ENCODE results near the gene PRLHR.

The PRLHR gene

GRCh38 chr10:118563373-118563890, 32.0 kb downstream of the PRLHR start:
- DNase-seq (ENCODE audit: insufficient read length, low spot score) (no peak), FAIRE-seq (no peak)
- TF ChIP-seq POLR2A (IDR thresholded peaks at IDR 0.05; ENCODE audit: low read depth, low read length), result no peak

DNA sequence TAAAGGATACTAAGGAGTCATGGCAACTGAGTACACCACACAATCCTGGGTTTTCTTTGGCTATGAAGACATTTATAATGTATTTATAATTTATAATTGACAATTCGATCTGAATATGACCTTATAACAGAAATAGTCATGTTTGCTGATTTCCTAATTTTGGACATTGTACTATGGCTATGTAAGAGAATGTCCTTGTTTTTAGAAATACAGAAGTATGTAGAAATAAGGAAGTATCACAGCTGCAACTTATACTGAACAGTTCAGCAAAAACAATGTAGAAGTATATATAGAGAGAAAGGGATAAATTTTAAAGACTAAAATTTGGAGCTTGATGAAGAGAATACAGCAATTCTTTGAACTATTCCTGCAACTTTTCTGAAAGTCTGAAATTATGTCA, 32.6 kb downstream of the PRLHR start:
- no peak for DNase-seq (ENCODE audit: insufficient read length, low spot score)
- FAIRE-seq, result no peak
- TF ChIP-seq POLR2A (IDR thresholded peaks at IDR 0.05; ENCODE audit: low read depth, low read length), result no peak

DNA sequence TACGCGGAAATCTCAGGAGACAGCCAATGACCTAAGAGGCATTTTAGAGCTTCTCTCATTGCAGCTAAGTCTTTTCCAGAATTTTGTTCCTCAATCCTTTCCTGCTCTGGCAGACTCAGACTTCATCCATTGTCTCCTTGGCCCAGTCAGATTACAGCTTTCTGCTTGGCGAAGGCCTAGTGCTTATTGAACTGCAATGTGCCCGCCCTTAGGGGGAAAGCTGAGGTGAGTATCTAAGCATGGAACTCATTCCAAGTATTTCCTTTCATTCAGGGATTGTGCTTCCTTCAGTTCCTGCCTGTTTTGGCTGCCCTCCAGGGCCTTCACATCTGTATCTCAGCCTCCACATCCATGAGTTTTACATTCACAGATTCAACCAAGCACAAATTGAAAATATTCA, 37.5 kb downstream of the PRLHR start:
- DNase-seq (ENCODE audit: insufficient read length, low spot score) (no peak), FAIRE-seq (no peak)
- TF ChIP-seq POLR2A (IDR thresholded peaks at IDR 0.05; ENCODE audit: low read depth, low read length), result no peak

DNA sequence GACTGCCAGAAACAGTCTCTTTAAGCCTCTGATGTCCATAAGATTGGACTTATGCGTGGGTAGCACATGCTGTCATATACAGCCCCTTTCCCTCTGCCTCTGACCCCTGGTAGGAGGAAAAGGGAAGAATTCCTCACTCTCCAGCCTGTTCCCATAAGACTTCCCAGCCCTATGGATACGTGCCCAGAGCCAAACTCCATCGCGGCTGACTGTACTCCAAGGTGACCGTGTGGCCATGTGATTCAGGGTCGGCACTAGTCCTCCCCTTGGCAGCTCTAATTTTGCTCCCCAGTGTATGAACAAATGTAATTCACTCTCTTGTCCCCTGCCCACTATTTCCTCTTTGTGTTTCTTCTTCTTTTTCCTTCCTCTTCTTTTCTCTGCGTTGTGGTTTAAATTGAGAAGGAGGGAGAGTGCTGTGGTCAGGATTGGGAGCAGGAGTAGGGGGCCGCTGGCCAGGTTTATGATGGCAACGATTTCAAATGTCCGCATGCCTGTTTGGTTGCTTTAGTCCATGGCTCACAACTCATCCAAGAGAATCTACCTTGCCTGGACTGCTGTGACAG, 43.8 kb downstream of the PRLHR start:
- FAIRE-seq (no peak), DNase-seq (ENCODE audit: insufficient read length, low spot score) (no peak)
- no peak for TF ChIP-seq POLR2A (IDR thresholded peaks at IDR 0.05; ENCODE audit: low read depth, low read length)

- DNase-seq (ENCODE audit: insufficient read length, low spot score), result no peak
- TF ChIP-seq POLR2A (IDR thresholded peaks at IDR 0.05; ENCODE audit: low read depth, low read length), result no peak
- no peak for FAIRE-seq
Measured at GRCh38 chr10:118547282-118547681, 48.2 kb downstream of the PRLHR start.

GRCh38 chr10:118546479-118546878, 49.0 kb downstream of the PRLHR start:
- TF ChIP-seq POLR2A (IDR thresholded peaks at IDR 0.05; ENCODE audit: low read depth, low read length), result no peak
- no peak for DNase-seq (ENCODE audit: insufficient read length, low spot score)
- no peak for FAIRE-seq

DNA sequence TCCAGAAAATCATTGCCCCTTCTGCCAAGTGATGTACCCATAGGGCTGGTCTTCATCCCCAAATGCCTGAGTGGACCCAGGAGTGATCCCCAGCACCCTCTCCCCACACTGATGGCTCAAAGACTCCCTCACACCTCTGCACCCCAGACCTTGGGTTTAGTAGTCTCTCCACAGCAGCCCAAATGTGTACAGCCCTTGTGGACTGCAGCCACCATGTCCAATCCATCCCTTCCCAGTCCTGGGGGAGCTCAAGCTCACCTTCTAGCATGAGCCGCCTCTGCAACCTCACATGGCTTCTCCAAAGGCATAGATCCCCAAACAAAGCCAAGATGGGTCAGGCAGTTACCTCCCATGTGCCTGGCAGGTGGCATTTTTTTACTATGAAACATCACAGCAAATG, 50.1 kb downstream of the PRLHR start:
- FAIRE-seq (no peak), DNase-seq (ENCODE audit: insufficient read length, low spot score) (no peak)
- TF ChIP-seq POLR2A (IDR thresholded peaks at IDR 0.05; ENCODE audit: low read depth, low read length), result no peak

- TF ChIP-seq POLR2A (IDR thresholded peaks at IDR 0.05; ENCODE audit: low read depth, low read length), result no peak
- FAIRE-seq (no peak), DNase-seq (ENCODE audit: insufficient read length, low spot score) (no peak)
Measured at GRCh38 chr10:118544401-118544948, 51.0 kb downstream of the PRLHR start.

DNA sequence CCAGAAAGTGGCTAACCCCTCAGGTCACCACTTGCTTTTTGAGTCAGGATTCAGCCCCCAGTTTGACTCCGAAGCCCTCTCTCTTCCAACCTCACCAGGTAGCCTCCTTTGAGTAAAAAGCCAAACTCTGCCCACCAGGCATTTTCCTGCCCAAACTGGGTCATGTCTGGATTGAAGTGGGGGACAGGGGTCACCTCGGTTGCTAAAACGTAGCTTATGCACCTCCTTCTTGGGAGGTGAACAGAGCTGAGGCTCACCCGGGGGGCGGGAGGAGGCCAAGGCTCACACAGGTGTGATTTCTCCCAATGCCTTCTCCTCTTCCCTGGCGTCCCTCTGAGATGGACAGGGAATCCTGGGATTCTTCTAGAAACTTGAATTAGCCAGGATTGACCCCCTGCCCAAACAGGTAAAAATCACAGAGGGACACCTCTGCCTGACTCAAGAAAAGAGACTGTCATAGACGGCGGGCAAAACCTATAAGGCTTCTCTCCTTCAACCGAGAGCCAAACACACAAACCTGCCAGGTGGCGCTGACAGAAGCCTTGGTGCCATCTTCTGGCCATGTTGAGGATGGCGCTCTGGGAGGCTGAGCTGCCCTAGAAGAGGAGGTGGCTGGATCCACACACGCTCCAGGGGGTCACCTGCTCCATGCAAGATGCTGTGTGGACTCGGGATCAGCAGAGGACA, 51.6 kb downstream of the PRLHR start:
- TF ChIP-seq POLR2A (IDR thresholded peaks at IDR 0.05; ENCODE audit: low read depth, low read length), result no peak
- DNase-seq (ENCODE audit: insufficient read length, low spot score), result peak; percentile 23
- FAIRE-seq, result no peak

DNA sequence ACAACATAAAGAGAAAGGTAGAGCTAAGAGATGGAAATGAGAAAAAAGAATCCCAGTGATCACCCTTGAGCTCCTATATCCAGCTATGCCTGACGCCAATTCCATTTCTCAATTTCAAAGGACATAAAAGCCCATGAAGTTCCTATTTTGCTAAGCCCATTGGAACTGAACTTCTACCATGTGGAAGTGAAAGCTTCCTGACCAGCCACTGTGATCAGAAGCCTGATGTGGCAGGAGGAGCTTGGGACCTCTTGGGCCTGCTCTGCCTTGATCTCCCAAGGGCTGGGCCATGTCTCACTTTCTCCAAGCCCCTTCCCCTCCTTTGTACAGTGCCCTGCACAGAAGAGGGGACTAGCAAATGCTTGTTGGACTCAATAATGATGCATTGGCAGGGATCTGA, 52.7 kb downstream of the PRLHR start:
- DNase-seq (ENCODE audit: insufficient read length, low spot score) (no peak), FAIRE-seq (no peak)
- no peak for TF ChIP-seq POLR2A (IDR thresholded peaks at IDR 0.05; ENCODE audit: low read depth, low read length)

GRCh38 chr10:118542205-118542604, 53.2 kb downstream of the PRLHR start:
- no peak for FAIRE-seq
- TF ChIP-seq POLR2A (IDR thresholded peaks at IDR 0.05; ENCODE audit: low read depth, low read length), result no peak
- no peak for DNase-seq (ENCODE audit: insufficient read length, low spot score)

DNA sequence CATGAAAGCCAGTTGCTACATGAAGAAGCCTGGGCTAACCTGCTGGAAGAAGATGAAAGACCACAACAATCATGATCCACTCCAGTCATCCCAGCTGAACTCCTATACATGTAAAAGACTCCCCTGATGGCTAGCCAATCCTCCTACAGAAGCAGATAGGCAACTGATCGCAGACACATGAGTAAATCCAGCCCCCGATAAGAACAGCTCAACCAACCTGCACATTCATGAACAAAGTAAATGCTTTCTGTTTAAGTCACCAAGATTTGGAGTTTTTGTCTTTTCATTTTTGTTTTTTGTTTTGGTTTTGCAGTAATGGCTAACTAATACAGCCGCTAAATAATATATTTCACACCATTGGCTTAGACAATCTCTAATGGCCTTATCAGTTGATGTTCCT, 53.7 kb downstream of the PRLHR start:
- DNase-seq (ENCODE audit: insufficient read length, low spot score), result no peak
- no peak for FAIRE-seq
- no peak for TF ChIP-seq POLR2A (IDR thresholded peaks at IDR 0.05; ENCODE audit: low read depth, low read length)

All from H54 (cell line).